Measurements from ENCODE around the gene ADAM19. TPM values are rescaled to one million over a fixed set of nuclear protein-coding genes. Genes with fewer than 3 reads are reported as not detected.

Gene ADAM19
- total RNA-seq, 1 experiment from 2014 or later, result 3.5 TPM

GRCh38 chr5:157447201-157447637, 128.4 kb downstream of the ADAM19 start:
- no peaks in the 10 kb centered on the region for H3K36me3 ChIP-seq (ENCODE audit: control insufficient read depth, insufficient read depth, low read length)
- no peak overlapping the region for H3K27ac ChIP-seq (ENCODE audit: low read length)
- no peak for DNase-seq (ENCODE audit: low read depth, low spot score)
- intact Hi-C loops (cut with micrococcal nuclease; ENCODE audit: unreplicated experiment), result no loop called here
- BruUV-seq (replicated peaks), result no TSS peak
- ChIA-PET POLR2A (no interaction called here), CTCF (no interaction called here)
- H3K27me3 ChIP-seq (ENCODE audit: control insufficient read depth, insufficient read depth, low read length), result 0 out of 2 replicates have a peak, but pooled peaks cover 2% of the 10 kb centered on the region
- H3K4me3 ChIP-seq (ENCODE audit: low read depth in 2 of 2, low read length in 2 of 2), result no peak overlapping the region
- no peaks in the 10 kb centered on the region for H3K4me1 ChIP-seq (ENCODE audit: control insufficient read depth, insufficient read depth, low read length)
- TF ChIP-seq SIN3A (IDR thresholded peaks at IDR 0.05; ENCODE audit: borderline replicate concordance, insufficient read depth, low read depth, low read length), result no peak
- TF ChIP-seq POLR2AphosphoS5 (IDR thresholded peaks at IDR 0.05; ENCODE audit: low read depth, low read length), result no peak
- TF ChIP-seq REST (IDR thresholded peaks at IDR 0.05; ENCODE audit: insufficient read depth in 1 of 2, low read depth in 2 of 2, low read length in 1 of 2), result no peak
- no peak for TF ChIP-seq CTCF (IDR thresholded peaks at IDR 0.05)
- no peak for TF ChIP-seq TCF7L2 (IDR thresholded peaks at IDR 0.05; ENCODE audit: low read depth, low read length)
- no peak for ATAC-seq
- H3K9me3 ChIP-seq (ENCODE audit: control insufficient read depth, insufficient read depth, low read depth, low read length), result no peaks in the 10 kb centered on the region
- in situ Hi-C loops (cut with HindIII; ENCODE audit: low pct_unique_long_range_greater_than_20kb, low sequenced_read_pairs), result no loop called here

- Histone ChIP-seq H3K4me1 (ENCODE audit: control insufficient read depth, insufficient read depth, low read length) (no peaks in the 10 kb centered on the region), H3K36me3 (ENCODE audit: control insufficient read depth, insufficient read depth, low read length) (no peaks in the 10 kb centered on the region), H3K27me3 (ENCODE audit: control insufficient read depth, insufficient read depth, low read length) (0 out of 2 replicates have a peak, but pooled peaks cover 2% of the 10 kb centered on the region), H3K9me3 (ENCODE audit: control insufficient read depth, insufficient read depth, low read depth, low read length) (no peaks in the 10 kb centered on the region), H3K4me3 (ENCODE audit: low read depth in 2 of 2, low read length in 2 of 2) (no peak overlapping the region), H3K27ac (ENCODE audit: low read length) (no peak overlapping the region)
- in situ Hi-C loops (cut with HindIII; ENCODE audit: low pct_unique_long_range_greater_than_20kb, low sequenced_read_pairs) (no loop called here), intact Hi-C loops (cut with micrococcal nuclease; ENCODE audit: unreplicated experiment) (no loop called here)
- DNase-seq (ENCODE audit: low read depth, low spot score), result no peak
- no TSS peak for BruUV-seq (replicated peaks)
- TF ChIP-seq TCF7L2 (IDR thresholded peaks at IDR 0.05; ENCODE audit: low read depth, low read length) (no peak), CTCF (IDR thresholded peaks at IDR 0.05) (no peak)
- ChIA-PET CTCF (no interaction called here), POLR2A (no interaction called here)
- no peak for ATAC-seq
Observed at GRCh38 chr5:157446412-157446935, 129.1 kb downstream of the ADAM19 start.

All from Panc1 (cell line).